Lung (tissue), 12 donors: Measurements from ENCODE around the gene OAS3. TPM values are rescaled to one million over a fixed set of nuclear protein-coding genes. Genes with fewer than 3 reads are reported as not detected.

Source experiments
- ATAC-seq: fragments of 200-7000 bp; cut with Tn5 transposase; one replicate; pipeline ENCODE4 v1.9.1; 2020; ENCODE audit warnings: moderate number of reproducible peaks; ENCODE audit not compliant: insufficient read depth, low FRiP score
- DNase-seq, 3 donors: peaks; one replicate each; pipeline ENCODE4 v3.0.0-alpha.2; 2013 to 2017
- H3K27ac ChIP-seq, 2 donors: one replicate each; pipeline ENCODE4 v1.5.1; 2013; ENCODE audit warnings: mild to moderate bottlenecking in 2 of 2, moderate library complexity in 2 of 2, control low read depth in 1 of 2, inconsistent platforms in 1 of 2, low read depth in 1 of 2, low read length in 1 of 2
- H3K27me3 ChIP-seq, 3 donors: one replicate each; pipeline ENCODE4 v1.5.1; 2013; ENCODE audit warnings: low read length in 2 of 3; ENCODE audit not compliant: control insufficient read depth in 3 of 3, insufficient read depth in 3 of 3
- H3K36me3 ChIP-seq, 4 donors: one replicate each; pipeline ENCODE4 v1.5.1; 2013; ENCODE audit warnings: low read length in 4 of 4, mild to moderate bottlenecking in 1 of 4, moderate library complexity in 1 of 4; ENCODE audit not compliant: control insufficient read depth in 4 of 4, insufficient read depth in 4 of 4
- H3K4me1 ChIP-seq, 5 donors: one replicate each; pipeline ENCODE4 v1.5.1; 2013; ENCODE audit warnings: low read length in 5 of 5, mild to moderate bottlenecking in 2 of 5, moderate library complexity in 1 of 5; ENCODE audit not compliant: control insufficient read depth in 5 of 5, insufficient read depth in 5 of 5
- H3K4me3 ChIP-seq: one replicate; pipeline ENCODE4 v1.5.1; 2013; ENCODE audit warnings: mild to moderate bottlenecking, control low read depth, moderate library complexity
- H3K9ac ChIP-seq, 2 donors: one replicate each; pipeline ENCODE4 v1.5.1; 2013; ENCODE audit warnings: low read length in 2 of 2, control low read depth in 1 of 2; ENCODE audit not compliant: insufficient read depth in 1 of 2
- H3K9me3 ChIP-seq, 4 donors: one replicate each; pipeline ENCODE4 v1.5.1; 2013; ENCODE audit warnings: low read length in 3 of 4, mild to moderate bottlenecking in 1 of 4, moderate library complexity in 1 of 4; ENCODE audit not compliant: control insufficient read depth in 4 of 4, insufficient read depth in 3 of 4
- WGBS, 2 donors: extraction: QIAGEN DNeasy Blood & Tissue Kit; methylation state at CpG; one replicate each; pipeline ENCODE4 v1.1.7; 2013; 5-methylcytosine and 5-hydroxymethylcytosine counted together
- polyA plus RNA-seq, 2 donors: library from polyadenylated mRNA; stranded (reverse); fragments of 200-250 nt; gene quantifications; one replicate each; pipeline ENCODE4 v1.2.1, GENCODE V29; 2013
- total RNA-seq, 2 donors: library from RNA; depleted of rRNA in 1 of 2; stranded (reverse); fragments of >200 nt in 1 of 2; gene quantifications; one replicate each; pipeline ENCODE4 v1.2.1, GENCODE V29; 2014 to 2021
- TF ChIP-seq, protein P1 (sequence below): IDR thresholded peaks from 2 replicates; pipeline ENCODE4 v1.5.1; 2012; ENCODE audit warnings: mild to moderate bottlenecking; ENCODE audit errors: control extremely low read depth, extremely low read depth
- donor health status: control.
- donor health status: control.
- donor health status: Bipolar disorder and iron deficiency.
- donor health status: healthy.
- donor health status: DM: yes; HTN: yes; CAD: no.

OAS3 gene
- total and polyA plus RNA-seq, 4 donors: 5.7 to 31.9 (median 19.3) TPM

DNA sequence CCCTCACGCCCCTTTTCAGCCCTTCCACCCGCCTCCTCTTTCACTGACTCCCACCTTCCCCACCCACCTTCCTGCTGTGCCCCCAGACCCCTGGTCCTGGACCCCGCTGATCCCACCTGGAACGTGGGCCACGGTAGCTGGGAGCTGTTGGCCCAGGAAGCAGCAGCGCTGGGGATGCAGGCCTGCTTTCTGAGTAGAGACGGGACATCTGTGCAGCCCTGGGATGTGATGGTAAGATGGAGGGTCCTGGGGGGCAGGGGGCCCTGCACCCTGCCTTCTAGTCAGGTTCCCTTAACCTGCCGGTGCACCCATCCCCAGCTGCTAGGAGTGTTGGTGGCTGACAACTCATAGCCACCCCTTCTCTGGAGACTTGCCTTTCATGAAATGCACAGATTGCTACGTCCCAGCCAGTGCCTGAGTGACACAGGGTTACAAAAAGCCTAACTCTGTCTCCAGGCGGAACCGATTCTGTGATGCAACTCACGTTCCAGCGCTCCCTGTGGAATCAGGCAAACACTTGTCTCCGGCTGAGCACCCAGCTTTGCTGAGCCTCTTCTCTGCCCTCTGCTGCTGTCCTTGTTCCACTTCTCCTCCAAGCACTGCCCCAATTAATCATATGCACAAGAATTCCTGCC is 25.1 kb downstream of the OAS3 start:
- Histone ChIP-seq H3K4me1 (peaks cover 0 to 2% (median 0%) of the 10 kb centered on the region in 5 donors), H3K27me3 (no peaks in the 10 kb centered on the region), H3K27ac (no peak overlapping the region), H3K9me3 (peaks cover 0 to 5% (median 0%) of the 10 kb centered on the region in 4 donors), H3K36me3 (peaks cover 4 to 49% (median 19%) of the 10 kb centered on the region in 4 donors), H3K9ac (no peak overlapping the region), H3K4me3 (no peak overlapping the region)
- DNase-seq (no peak), ATAC-seq (no peak)
- TF ChIP-seq, protein P1, sequence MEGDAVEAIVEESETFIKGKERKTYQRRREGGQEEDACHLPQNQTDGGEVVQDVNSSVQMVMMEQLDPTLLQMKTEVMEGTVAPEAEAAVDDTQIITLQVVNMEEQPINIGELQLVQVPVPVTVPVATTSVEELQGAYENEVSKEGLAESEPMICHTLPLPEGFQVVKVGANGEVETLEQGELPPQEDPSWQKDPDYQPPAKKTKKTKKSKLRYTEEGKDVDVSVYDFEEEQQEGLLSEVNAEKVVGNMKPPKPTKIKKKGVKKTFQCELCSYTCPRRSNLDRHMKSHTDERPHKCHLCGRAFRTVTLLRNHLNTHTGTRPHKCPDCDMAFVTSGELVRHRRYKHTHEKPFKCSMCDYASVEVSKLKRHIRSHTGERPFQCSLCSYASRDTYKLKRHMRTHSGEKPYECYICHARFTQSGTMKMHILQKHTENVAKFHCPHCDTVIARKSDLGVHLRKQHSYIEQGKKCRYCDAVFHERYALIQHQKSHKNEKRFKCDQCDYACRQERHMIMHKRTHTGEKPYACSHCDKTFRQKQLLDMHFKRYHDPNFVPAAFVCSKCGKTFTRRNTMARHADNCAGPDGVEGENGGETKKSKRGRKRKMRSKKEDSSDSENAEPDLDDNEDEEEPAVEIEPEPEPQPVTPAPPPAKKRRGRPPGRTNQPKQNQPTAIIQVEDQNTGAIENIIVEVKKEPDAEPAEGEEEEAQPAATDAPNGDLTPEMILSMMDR: no peak
- 90 to 97% methylated on average over 14 of the region's 14 CpGs for WGBS, 2 donors

GRCh38 chr12:112964067-112964670 is 25.9 kb downstream of the OAS3 start:
- Histone ChIP-seq H3K4me1 (peaks cover 0 to 2% (median 0%) of the 10 kb centered on the region in 5 donors), H3K9me3 (peaks cover 0 to 2% (median 0%) of the 10 kb centered on the region in 4 donors), H3K36me3 (peaks cover 4 to 48% (median 19%) of the 10 kb centered on the region in 4 donors), H3K27ac (no peak overlapping the region), H3K4me3 (no peak overlapping the region), H3K9ac (no peak overlapping the region), H3K27me3 (no peaks in the 10 kb centered on the region)
- ATAC-seq: no peak
- TF ChIP-seq, protein P1: no peak
- 90 to 96% methylated on average over 6 of the region's 6 CpGs for WGBS, 2 donors
- no peak for DNase-seq

DNA sequence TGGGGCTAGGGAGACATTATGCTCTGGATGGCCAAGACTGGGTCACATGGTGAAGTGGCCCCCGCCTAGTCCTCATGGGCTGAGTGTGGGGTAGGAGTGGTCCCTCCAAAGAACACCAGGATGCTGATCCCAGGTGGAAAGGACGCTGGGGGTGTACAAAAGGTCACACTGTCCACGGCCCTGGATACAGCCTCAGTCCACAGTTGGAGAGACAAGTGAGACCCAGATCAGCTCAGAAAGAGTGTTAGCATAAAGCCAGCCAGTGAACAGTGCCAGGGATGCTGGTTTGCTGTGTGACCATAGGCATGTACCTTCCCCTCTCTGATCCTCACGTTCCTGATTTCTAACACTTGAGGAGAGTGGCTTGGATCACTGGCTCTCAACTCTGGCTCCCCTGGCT is 26.6 kb downstream of the OAS3 start:
- H3K27ac ChIP-seq: no peak overlapping the region
- DNase-seq (no peak), ATAC-seq (no peak)
- peaks cover 0 to 2% (median 0%) of the 10 kb centered on the region in 5 donors for H3K4me1 ChIP-seq
- WGBS, 2 donors: 96 to 99% methylated on average over 4 of the region's 4 CpGs
- peaks cover 4 to 55% (median 22%) of the 10 kb centered on the region in 4 donors for H3K36me3 ChIP-seq
- no peak overlapping the region for H3K4me3 ChIP-seq
- peaks cover 0 to 2% (median 0%) of the 10 kb centered on the region in 4 donors for H3K9me3 ChIP-seq
- TF ChIP-seq, protein P1: no peak
- no peak overlapping the region for H3K9ac ChIP-seq
- no peaks in the 10 kb centered on the region for H3K27me3 ChIP-seq
